GM19372 (cell line): ENCODE measurements around the gene C1orf159.

ENCODE experiments used
- ATAC-seq: cut with Tn5 transposase; IDR thresholded peaks from one replicate; pipeline ENCODE4 v1.9.1; 2021; ENCODE audit warnings: mild to moderate bottlenecking, low read depth, moderate library complexity; ENCODE audit not compliant: unreplicated experiment

Gene C1orf159

DNA sequence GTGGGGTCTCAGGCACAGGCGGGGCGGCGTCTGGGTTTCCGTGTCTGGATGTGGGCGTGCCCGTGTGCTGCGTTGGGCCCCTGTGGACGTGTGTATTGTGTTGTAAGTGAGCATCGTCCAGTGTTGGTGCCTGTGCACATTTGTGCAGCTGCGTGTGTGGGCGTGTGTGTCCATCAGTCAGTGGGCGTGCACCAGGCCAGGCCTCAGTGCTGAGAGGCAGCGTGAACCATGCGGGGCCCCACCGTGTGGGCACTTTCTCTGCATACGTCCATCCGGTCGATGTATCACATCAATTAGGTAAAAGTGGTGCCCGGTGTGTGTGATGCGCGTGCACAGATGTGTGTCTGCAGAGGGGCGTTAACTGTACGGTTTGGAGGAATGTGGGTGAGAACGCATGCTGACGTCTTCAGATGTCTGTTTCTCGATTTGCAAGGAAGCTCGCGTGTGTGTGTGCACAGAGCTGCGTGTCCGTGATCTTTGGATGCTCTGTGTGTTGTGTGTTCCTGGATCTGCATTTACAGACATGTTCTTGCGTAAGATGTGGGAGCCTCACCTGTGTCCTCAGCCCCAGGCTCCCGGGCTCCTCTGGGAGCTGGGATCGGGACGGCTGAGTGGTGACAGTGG, 71.3 kb downstream of the C1orf159 start:
- ATAC-seq = no peak

DNA sequence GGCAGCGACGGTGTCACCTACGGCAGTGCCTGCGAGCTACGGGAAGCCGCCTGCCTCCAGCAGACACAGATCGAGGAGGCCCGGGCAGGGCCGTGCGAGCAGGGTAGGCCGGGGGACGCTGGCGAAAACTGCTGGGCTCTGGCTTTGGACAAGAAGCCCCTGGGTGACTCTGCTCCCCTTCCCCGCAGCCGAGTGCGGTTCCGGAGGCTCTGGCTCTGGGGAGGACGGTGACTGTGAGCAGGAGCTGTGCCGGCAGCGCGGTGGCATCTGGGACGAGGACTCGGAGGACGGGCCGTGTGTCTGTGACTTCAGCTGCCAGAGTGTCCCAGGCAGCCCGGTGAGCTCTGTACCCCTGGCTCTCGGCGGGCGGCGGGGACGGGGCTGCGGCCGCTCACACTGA, 72.0 kb downstream of the C1orf159 start:
- ATAC-seq = no peak

DNA sequence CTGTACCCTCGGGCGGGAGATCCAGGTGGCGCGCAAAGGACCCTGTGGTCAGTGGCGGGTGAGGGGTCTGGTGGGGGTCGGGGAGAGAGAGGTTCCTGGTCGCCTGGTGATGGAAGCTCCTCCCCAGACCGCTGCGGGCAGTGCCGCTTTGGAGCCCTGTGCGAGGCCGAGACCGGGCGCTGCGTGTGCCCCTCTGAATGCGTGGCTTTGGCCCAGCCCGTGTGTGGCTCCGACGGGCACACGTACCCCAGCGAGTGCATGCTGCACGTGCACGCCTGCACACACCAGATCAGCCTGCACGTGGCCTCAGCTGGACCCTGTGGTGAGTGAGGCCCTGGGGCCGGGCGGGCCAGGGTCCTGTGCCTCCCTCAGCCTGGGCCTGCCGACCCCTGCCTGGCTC, 72.5 kb downstream of the C1orf159 start:
- ATAC-seq = no peak

DNA sequence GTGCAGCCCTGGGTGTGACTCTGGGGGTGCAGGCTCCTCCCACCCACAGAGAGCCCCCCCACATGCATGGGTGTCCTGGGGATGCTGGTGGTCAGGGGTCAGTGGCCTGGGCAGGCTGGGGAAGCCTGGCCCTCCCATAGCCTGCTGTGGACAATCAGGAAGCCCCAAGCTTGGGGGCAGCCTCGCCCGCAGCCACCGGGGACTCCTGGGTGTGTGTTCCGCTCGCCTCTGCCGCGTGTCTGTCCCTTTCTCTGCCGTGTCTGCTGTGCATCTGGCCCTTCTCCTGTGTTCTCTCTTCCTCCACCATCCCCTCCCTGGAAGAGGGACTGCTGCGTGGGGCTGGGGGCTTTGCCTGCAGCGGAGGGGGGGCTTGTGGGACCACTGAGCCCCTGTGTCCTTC, 73.1 kb downstream of the C1orf159 start:
- ATAC-seq = no peak

DNA sequence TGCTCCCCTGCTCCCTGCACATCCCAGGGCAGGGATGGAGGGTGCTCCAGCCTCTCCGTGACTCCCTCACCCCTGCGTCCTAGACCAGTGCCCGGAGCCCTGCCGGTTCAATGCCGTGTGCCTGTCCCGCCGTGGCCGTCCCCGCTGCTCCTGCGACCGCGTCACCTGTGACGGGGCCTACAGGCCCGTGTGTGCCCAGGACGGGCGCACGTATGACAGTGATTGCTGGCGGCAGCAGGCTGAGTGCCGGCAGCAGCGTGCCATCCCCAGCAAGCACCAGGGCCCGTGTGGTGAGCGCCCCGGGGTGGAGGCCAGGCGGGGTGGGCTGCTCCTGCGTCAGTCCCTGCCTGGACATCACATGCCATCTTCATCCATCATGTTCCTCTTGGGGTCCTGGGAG, 74.0 kb downstream of the C1orf159 start:
- no peak for ATAC-seq

DNA sequence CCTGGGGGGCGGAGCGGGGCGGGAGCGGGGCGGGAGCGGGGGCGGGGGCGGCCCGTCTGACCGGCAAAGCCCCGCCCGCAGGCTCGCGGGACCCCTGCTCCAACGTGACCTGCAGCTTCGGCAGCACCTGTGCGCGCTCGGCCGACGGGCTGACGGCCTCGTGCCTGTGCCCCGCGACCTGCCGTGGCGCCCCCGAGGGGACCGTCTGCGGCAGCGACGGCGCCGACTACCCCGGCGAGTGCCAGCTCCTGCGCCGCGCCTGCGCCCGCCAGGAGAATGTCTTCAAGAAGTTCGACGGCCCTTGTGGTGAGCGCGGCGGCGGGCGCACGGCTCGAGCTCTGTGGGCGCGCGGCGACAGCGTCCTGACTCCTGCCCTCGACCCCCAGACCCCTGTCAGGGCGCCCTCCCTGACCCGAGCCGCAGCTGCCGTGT, 74.8 kb downstream of the C1orf159 start:
- no peak for ATAC-seq

DNA sequence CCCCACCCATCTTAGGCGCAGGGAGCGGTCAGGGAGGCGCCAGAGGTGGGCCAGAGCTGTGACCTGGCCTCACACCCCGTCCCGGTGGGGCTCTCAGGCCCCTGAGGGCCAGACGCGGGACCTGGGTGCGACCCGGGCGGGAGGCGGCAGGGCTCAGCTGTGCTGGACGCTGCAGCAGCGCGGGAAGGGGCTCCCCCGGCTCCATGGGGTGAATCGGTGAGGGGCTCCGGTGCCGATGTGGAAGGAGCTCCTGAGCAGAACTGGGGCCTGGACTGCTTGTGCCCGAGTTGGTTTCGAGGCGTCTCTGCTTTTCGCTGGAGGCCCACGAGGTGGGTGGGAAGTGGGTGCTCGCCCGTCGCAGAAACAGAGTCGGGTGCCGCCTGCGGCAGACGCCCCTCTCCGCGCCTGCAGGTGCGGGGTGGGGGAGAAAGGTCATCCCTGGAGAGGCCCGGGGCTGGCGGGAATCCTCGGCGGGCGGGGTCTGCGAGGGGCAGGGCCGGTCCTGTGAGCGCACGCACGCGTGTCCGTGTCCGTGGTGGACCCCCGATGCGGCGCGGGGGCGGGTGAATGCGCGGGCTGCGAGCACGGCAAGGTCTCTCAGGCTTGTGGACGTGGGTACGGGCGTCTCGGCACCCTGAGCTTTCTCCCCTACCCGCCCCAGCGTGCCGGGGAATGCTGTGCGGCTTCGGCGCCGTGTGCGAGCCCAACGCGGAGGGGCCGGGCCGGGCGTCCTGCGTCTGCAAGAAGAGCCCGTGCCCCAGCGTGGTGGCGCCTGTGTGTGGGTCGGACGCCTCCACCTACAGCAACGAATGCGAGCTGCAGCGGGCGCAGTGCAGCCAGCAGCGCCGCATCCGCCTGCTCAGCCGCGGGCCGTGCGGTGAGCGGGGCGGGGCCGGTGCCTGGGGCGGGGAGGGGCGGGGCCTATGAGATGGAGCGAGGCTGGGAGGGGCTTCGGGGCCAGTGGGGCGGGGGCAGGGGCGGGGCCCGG, 75.6 kb downstream of the C1orf159 start:
- no peak for ATAC-seq

DNA sequence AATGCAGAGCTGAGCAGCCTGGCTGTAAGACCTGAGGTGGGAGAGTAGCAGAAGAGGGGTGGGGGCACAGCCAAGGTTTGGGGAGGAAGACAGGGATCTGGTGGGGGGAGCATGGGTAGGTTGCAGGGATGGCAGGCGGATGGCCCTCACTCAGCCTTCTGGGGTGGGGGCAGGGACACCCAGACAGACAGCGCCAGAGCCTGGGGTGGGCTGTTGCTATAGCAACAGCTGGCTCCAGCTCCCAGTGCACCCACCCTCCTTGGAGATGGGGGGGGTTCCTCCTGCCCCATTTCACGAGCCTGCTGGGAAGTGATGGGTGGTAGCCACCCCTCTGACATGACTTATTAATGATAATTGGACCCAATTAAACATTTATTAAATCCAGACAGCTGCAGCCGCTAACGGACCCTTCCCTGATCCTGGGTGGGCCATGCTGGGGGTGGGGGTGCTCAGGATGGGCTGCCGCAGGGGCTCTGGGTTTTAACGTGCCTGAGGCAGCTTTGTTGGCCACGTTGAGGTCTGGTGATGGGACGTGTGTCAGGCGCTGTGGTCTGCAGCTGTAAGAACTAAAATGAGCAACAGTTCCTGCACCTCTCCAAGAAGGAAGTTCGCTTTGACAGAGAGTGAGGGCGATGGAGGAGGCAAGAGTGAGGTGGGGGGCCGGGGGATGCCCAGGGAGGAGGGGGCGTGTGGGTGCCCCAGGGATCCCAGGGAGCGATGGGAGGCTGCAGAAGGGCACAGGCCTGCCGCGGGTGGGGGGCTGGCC, 76.6 kb downstream of the C1orf159 start:
- ATAC-seq = no peak

DNA sequence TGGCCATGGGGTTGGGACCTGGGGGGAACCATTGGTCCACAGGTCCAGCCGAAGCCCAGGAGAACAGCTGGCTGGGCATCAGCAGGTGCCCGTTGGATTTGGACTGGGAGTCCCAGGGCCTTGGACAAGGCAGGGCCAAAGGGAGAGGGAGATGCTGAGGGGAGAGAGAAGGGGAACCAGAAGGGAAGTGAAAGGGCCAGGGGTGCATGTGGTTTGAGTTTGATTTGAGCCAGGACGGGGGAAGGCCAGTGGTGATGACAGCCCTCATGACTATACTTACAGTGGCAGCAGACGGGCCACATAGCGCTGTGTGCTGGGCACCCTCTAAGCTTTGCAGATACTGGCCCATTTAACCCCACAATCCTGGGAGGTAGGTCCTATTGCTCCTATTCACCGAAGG, 77.2 kb downstream of the C1orf159 start:
- no peak for ATAC-seq

DNA sequence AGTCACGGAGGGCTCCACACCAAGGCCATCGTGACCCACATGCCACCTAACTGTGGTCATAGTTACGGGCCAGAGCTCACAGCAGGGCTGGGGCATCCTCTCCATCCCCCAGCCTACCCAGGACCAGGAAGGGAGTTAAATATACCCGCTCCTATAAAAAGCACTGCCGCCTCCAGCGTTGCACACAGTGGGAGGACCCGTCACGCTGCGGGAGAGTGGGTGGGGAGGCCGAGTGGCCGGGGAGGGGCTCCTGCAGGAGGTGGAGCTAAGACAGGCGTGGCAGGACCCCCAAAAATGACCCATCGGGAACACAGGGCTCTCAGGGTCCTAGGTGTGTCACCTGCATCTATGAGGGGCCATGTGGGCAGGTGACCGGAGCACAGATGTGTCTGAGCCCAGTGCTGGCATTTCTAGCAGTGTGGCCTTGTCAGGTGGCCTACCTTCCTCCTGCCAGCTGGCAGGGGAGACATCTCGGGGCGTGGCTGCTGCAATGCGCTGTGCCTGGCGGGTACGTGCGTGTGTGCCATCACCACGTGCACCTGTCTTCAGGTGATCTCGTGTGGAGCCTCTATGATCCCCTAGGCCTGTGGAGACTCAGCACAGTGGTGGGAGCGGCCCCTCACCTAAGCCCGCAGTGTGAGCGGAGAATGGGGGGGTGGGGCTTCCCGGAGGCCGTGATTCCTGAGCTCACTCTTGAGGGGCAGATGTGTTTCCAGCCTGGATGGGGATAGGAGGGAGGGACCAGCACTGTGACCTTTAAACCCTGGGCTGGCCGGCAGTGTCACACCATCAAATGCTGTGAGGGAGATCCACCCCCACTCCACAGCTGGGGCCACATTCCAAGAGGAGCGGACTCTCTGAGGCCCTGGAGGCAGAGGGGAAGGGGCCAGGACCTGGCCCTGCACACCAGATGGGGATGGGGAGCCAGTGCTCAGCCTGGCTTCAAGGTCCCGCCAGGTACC, 78.2 kb downstream of the C1orf159 start:
- ATAC-seq = no peak

DNA sequence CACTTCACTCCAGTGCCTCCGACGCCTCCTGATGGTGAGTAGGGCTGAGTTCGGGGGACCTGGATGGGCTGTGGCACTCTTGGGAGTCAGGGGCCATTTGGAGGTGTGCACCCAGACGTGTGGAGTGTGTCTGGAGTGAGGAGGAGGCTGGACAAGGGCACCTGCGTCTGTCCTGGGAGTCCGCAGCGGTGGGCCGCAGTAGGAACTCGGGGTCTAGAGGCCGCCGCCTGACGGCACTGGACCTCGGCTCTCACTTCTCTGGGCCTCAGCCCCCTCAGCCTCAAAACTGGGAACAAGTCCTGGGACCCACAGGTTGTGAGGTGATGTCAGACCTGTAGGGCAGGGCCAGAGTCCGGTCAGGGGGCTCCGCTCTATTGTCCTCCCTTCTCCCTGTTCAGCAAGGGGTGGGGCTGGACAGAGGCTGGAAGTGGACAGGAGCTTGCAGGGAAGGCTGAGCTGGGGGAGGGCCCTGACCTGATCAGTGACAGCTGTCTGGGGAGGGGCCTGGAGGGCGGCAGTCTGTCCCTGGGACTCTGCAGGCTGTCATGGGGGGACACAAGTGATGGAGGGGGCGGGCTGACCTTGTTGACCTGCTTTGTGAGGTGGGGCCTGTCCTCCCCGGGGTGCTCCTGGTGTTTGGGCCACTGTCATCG, 80.5 kb downstream of the C1orf159 start:
- ATAC-seq = no peak

DNA sequence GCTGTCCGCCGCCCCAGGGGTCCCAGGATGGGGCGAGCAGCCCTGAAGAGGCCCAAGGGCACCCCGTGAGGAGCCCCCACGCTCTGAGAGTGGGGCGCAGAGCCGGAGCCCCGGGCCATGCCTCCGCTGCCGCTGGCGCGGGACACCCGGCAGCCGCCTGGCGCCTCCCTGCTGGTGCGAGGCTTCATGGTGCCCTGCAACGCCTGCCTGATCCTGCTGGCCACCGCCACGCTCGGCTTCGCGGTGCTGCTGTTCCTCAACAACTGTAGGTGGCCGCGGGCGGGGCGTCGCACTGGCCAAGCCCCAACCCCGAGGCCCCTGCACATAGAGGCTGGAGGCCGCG, 81.5 kb downstream of the C1orf159 start:
- ATAC-seq = no peak

DNA sequence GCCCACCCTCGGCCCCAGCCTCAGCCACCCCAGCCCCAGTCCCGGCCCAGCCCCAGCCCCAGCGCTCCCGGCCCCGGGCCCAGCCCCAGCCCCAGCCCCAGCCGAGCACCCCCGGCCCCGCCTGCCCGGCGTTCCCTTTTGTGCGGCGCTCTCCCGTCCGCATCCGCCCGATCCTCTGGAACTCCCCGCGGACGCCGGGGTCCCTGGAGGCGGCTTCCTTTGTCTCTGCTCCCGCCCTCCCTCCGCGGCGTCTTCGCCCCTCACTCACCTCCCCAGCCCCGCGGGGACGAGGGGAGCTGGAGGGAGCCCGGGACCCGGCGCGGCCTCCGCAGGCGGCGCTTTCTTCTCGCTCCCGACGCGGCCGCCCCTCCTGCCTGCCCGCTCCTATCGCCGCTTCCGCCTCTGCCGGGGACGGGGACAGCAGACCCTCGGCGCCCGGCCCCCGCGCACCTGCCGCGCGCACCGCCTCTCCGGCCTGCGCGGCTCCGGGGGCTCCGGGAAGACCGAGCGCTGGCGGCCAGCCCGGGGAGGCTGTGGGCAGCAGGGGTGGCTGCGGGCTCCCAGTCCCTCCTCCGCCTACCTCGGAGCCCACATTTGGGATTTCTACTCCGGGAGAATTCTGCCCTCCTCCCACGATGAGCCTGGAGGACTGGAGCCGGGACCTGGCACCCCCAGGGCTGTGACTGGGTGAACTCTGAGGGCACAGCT, 82.0 kb downstream of the C1orf159 start:
- no peak for ATAC-seq

DNA sequence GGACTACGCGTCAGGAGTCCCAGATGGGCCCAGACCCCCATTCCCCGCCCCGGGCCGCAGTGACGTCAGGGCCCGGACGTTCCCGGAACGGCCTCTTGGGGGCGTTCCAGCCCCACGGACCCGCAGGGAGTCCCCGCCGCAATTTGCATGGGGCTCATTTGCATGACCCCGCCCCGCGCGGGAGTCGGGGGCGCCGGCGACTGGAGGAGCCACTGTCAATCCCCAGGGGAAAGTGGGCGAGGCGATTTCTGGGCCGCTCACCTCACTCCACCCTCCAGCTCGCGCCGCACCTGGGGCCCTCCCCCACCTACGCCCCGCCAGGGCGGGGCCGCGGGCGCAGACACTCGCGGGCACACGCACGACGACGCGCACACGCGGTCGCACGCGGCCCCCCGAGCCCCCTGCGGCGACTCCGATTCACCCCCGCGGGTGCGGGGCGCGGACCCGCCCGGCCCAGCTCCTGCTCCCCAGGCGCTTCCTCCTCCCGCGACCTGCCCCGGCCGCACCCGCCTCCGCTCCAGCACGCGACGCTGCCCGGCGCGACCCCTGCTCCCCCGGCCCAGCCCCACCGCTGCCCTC, 82.8 kb downstream of the C1orf159 start:
- peak; percentile 85 for ATAC-seq

DNA sequence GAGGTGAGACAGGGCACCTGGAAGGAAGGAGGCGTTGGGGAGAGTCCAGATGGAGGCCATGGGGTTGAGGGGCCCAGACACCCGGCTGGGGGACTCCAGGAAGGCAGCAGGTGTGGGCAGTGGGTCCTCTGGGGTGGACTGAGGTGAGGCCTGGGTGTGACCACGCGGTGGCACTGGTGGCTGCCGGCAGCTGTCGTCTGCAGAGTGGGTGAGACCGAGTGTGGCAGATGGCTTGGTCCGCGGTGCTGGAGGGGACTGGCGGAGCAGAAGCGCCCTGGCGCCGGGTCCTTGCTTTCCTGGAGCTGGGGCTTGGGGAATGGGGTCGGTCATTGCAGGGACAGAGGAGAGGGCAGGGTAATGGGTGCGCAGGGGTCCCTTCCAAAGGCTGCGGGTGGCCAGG, 83.5 kb downstream of the C1orf159 start:
- ATAC-seq = no peak
